ENCODE data around the gene BAIAP2. TPM values are rescaled to one million over a fixed set of nuclear protein-coding genes. Genes with fewer than 3 reads are reported as not detected.

BAIAP2 gene
- polyA plus RNA-seq, 1 donor from 2014 or later = 17.5 TPM

- H4K20me1 ChIP-seq (ENCODE audit: insufficient read depth) = no peaks in the 10 kb centered on the region
- H3F3A ChIP-seq (ENCODE audit: insufficient read depth, low read length, poor library complexity, severe bottlenecking) = no peaks in the 10 kb centered on the region
- H3K9me3 ChIP-seq (ENCODE audit: low read length) = no peaks in the 10 kb centered on the region
- no peak overlapping the region for H3K4me3 ChIP-seq (ENCODE audit: low read length)
- H3K4me2 ChIP-seq (ENCODE audit: low read length) = no peak overlapping the region
- no peaks in the 10 kb centered on the region for H3K27me3 ChIP-seq (ENCODE audit: insufficient read depth, low read depth, low read length)
- no peak overlapping the region for H3K9ac ChIP-seq (ENCODE audit: low read length)
- no peaks in the 10 kb centered on the region for H3K9me2 ChIP-seq (ENCODE audit: insufficient read depth, low read length)
- no peak for TF ChIP-seq REST (IDR thresholded peaks at IDR 0.05; ENCODE audit: borderline replicate concordance)
- no peak for TF ChIP-seq SMC3 (conservative IDR thresholded peaks at IDR 0.05; ENCODE audit: poor library complexity)
- TF ChIP-seq POLR2AphosphoS5 (IDR thresholded peaks at IDR 0.05) = no peak
- no peak for TF ChIP-seq EZH2 (IDR thresholded peaks at IDR 0.05; ENCODE audit: borderline replicate concordance, insufficient read depth, low read length, poor library complexity, severe bottlenecking)
- no peak for TF ChIP-seq MXI1 (conservative IDR thresholded peaks at IDR 0.05; ENCODE audit: poor library complexity, severe bottlenecking)
- no peak for TF ChIP-seq RAD21 (conservative IDR thresholded peaks at IDR 0.05)
- TF ChIP-seq TAF1 (IDR thresholded peaks at IDR 0.05; ENCODE audit: low read depth) = no peak
- no peak for TF ChIP-seq CTCF (IDR thresholded peaks at IDR 0.05; ENCODE audit: poor library complexity, severe bottlenecking)
- TF ChIP-seq EP300 (conservative IDR thresholded peaks at IDR 0.05; ENCODE audit: poor library complexity, severe bottlenecking) = no peak
- no peak overlapping the region for H2AFZ ChIP-seq (ENCODE audit: low read depth, low read length)
- H3K36me3 ChIP-seq (ENCODE audit: insufficient read depth, low read length) = no peaks in the 10 kb centered on the region
- no peak overlapping the region for H3K27ac ChIP-seq (ENCODE audit: low read length)
- no peaks in the 10 kb centered on the region for H3K79me2 ChIP-seq (replicated peaks; ENCODE audit: insufficient read depth, low read length)
These were observed 91.6 kb downstream of the BAIAP2 start for GRCh38 chr17:81126281-81127132.

- Histone ChIP-seq H3K9me2 (ENCODE audit: insufficient read depth, low read length) (no peaks in the 10 kb centered on the region), H3K4me2 (ENCODE audit: low read length) (no peak overlapping the region), H3K9ac (ENCODE audit: low read length) (no peak overlapping the region), H3K27ac (ENCODE audit: low read length) (no peak overlapping the region), H3K4me3 (ENCODE audit: low read length) (no peak overlapping the region), H3K79me2 (replicated peaks; ENCODE audit: insufficient read depth, low read length) (no peaks in the 10 kb centered on the region), H3K27me3 (ENCODE audit: insufficient read depth, low read depth, low read length) (no peaks in the 10 kb centered on the region), H2AFZ (ENCODE audit: low read depth, low read length) (no peak overlapping the region), H3K9me3 (ENCODE audit: low read length) (no peaks in the 10 kb centered on the region), H3F3A (ENCODE audit: insufficient read depth, low read length, poor library complexity, severe bottlenecking) (no peaks in the 10 kb centered on the region), H3K36me3 (ENCODE audit: insufficient read depth, low read length) (no peaks in the 10 kb centered on the region), H4K20me1 (ENCODE audit: insufficient read depth) (no peaks in the 10 kb centered on the region)
- TF ChIP-seq POLR2AphosphoS5 (IDR thresholded peaks at IDR 0.05) (no peak), REST (IDR thresholded peaks at IDR 0.05; ENCODE audit: borderline replicate concordance) (no peak), CTCF (IDR thresholded peaks at IDR 0.05; ENCODE audit: poor library complexity, severe bottlenecking) (no peak), EP300 (conservative IDR thresholded peaks at IDR 0.05; ENCODE audit: poor library complexity, severe bottlenecking) (no peak), TAF1 (IDR thresholded peaks at IDR 0.05; ENCODE audit: low read depth) (no peak), SMC3 (conservative IDR thresholded peaks at IDR 0.05; ENCODE audit: poor library complexity) (no peak), RAD21 (conservative IDR thresholded peaks at IDR 0.05) (no peak), EZH2 (IDR thresholded peaks at IDR 0.05; ENCODE audit: borderline replicate concordance, insufficient read depth, low read length, poor library complexity, severe bottlenecking) (no peak), MXI1 (conservative IDR thresholded peaks at IDR 0.05; ENCODE audit: poor library complexity, severe bottlenecking) (no peak)
These were observed 92.1 kb downstream of the BAIAP2 start for GRCh38 chr17:81127133-81127455.
